ENCODE measurements around the gene ANKMY1. TPM values are rescaled to one million over a fixed set of nuclear protein-coding genes. Genes with fewer than 3 reads are reported as not detected.

ANKMY1 gene
- polyA plus RNA-seq, 1 experiment: 6.8 TPM

DNA sequence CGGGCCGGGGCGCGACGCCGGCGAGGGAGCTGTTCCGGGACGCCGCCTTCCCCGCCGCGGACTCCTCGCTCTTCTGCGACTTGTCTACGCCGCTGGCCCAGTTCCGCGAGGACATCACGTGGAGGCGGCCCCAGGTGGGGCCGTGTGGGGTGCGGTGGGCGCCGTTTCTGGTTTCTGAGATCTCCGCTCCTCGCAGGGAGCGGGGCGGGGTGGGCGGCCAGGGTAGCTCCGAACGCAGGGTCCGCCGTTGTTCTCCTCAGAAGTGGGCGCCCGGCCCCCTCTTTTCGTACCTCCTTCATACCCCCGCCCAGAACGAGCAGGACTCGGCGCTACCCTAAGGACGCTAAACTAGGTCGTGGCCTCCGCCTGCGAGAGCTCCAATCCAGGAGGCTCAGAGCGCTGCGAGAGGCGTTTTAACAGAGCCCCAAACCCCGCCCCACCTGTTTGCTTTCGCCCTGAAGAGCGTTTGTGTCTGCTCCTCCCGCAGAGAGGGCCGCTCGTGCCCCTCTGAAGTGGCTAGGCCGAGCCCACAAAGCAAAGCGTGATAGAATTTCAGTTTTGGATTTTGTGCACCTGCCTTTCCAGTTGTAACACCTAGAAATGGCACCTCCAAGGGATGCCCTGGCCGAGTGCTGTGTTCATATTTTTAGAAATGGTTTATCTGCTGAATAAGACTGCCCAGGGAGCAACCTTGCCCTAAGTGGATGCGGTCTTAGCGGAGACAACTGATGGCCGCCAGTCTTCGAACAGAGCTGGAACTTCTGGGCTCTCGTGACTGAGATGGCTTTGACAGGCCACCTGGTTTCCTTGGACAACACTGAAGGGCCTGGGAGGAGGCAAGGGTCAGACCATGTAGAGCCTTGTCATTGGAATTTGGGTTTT is 29.4 kb upstream of the ANKMY1 start:
- no peaks in the 10 kb centered on the region for H3K27me3 ChIP-seq (ENCODE audit: control insufficient read depth, insufficient read depth, low read length)
- peaks cover 7% of the 10 kb centered on the region for H3K36me3 ChIP-seq (ENCODE audit: control insufficient read depth, insufficient read depth, low read length)
- peak overlapping the region; percentile 92 for H3K4me3 ChIP-seq (ENCODE audit: low read depth, low read length)
- CTCF ChIA-PET: interaction anchor here (0.6 to 4.5 kb wide), 5 partner anchors 18 to 563 kb away, joined by 3 to 34 read pairs (median 4); partner anchors contain the start of gene RNPEPL1
- DNase-seq (ENCODE audit: low read depth): no peak
- TF ChIP-seq, protein P1, sequence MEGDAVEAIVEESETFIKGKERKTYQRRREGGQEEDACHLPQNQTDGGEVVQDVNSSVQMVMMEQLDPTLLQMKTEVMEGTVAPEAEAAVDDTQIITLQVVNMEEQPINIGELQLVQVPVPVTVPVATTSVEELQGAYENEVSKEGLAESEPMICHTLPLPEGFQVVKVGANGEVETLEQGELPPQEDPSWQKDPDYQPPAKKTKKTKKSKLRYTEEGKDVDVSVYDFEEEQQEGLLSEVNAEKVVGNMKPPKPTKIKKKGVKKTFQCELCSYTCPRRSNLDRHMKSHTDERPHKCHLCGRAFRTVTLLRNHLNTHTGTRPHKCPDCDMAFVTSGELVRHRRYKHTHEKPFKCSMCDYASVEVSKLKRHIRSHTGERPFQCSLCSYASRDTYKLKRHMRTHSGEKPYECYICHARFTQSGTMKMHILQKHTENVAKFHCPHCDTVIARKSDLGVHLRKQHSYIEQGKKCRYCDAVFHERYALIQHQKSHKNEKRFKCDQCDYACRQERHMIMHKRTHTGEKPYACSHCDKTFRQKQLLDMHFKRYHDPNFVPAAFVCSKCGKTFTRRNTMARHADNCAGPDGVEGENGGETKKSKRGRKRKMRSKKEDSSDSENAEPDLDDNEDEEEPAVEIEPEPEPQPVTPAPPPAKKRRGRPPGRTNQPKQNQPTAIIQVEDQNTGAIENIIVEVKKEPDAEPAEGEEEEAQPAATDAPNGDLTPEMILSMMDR (IDR thresholded peaks at IDR 0.05; ENCODE audit: insufficient read depth, low read depth, low read length): no peak
- POLR2A ChIA-PET: interaction anchor here (0.6 kb wide), 2 partner anchors 24 to 42 kb away, joined by 3 to 4 read pairs; no protein-coding TSS in a partner anchor

DNA sequence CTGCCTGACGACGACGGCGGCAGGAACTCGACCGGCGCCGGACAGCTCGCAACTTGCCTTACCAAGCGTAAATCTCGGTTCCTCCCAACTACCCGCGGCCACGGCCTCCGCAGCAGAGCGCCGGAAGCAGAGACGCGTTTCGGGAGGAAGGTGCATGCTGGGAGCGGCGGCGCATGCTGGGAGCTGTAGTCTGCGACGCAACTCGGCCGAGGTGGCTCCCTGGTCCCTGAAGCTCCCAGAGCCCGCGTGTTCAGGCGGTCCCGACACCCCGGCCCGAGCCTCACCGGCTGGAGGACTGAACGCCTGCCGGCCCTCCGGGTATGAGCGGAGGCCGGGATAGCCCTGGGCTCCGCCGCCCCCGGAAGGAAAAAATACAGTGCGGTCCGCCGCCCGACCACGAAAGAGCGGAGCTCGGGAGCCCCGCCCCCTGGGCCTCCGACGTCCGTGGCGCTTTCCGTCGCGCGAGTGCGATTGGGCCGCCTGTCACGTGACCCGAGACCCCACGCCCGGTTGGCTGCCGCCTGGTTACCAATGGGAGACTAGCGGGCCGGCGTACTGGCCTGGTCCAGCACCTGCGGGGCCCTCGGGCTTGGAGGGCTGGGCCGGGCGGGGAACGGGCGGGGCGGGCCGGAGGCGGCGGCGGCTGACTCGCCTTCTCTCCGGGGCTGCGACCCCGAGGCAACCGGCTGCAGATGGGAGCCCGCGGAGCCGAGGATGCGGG is 28.6 kb upstream of the ANKMY1 start, which contains the start of gene CAPN10:
Gene CAPN10 (plus strand): TSS at position 537 of the 721 bp plus-strand sequence. CDS start 178 bp downstream, at position 715.
- no peaks in the 10 kb centered on the region for H3K27me3 ChIP-seq (ENCODE audit: control insufficient read depth, insufficient read depth, low read length)
- peak within 1 kb of the TSS; percentile 92 for H3K4me3 ChIP-seq (ENCODE audit: low read depth, low read length)
- POLR2A ChIA-PET: interaction anchor here (0.6 kb wide), 2 partner anchors 23 to 721 kb away, joined by 4 read pairs; no protein-coding TSS in a partner anchor
- CTCF ChIA-PET: interaction anchor here (0.6 to 4.5 kb wide), 6 partner anchors 18 to 562 kb away, joined by 3 to 34 read pairs (median 4); partner anchors contain the start of gene RNPEPL1
- TF ChIP-seq, protein P1 (IDR thresholded peaks at IDR 0.05; ENCODE audit: insufficient read depth, low read depth, low read length): no peak
- H3K36me3 ChIP-seq (ENCODE audit: control insufficient read depth, insufficient read depth, low read length): peaks cover 4% of the 10 kb centered on the region
- peak; percentile 58 for DNase-seq (ENCODE audit: low read depth)

DNA sequence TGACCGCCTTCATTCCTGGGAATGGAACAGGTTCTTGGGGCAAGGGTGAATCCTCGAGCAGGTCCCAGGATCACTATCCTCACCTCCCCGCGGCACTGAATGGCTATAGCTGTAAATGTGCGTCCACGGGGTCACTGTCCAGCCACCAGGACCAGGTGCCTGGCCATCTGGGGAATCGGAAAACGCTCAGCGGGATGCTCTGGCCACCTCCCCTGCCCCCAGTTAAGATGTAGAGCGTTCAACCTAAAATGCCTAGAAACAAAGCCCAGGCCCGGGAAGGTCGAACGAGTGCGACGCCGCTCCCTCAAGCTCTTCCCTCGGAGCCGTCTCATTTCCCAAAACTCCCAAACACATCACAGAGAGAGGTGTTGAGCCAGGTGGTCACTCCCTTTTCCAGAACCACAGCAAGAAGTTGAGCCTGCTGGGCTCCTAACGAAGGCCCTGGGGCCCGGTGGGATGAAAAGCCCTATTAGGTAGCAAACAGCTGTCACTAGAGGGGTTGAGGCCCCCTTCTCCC is 28.0 kb upstream of the ANKMY1 start:
- POLR2A ChIA-PET: interaction anchor here (0.6 kb wide), 1 partner anchor 721 kb away, joined by 4 read pairs; no protein-coding TSS in a partner anchor
- CTCF ChIA-PET: interaction anchor here (1.0 to 4.5 kb wide), 6 partner anchors 17 to 147 kb away, joined by 3 to 34 read pairs (median 4); partner anchors contain the start of gene RNPEPL1
- no peak for DNase-seq (ENCODE audit: low read depth)
- TF ChIP-seq, protein P1 (IDR thresholded peaks at IDR 0.05; ENCODE audit: insufficient read depth, low read depth, low read length): no peak
- H3K27me3 ChIP-seq (ENCODE audit: control insufficient read depth, insufficient read depth, low read length): no peaks in the 10 kb centered on the region
- H3K4me3 ChIP-seq (ENCODE audit: low read depth, low read length): peak overlapping the region; percentile 92
- peaks cover 1% of the 10 kb centered on the region; the same call in 1 of the 2 replicates for H3K36me3 ChIP-seq (ENCODE audit: control insufficient read depth, insufficient read depth, low read length)

DNA sequence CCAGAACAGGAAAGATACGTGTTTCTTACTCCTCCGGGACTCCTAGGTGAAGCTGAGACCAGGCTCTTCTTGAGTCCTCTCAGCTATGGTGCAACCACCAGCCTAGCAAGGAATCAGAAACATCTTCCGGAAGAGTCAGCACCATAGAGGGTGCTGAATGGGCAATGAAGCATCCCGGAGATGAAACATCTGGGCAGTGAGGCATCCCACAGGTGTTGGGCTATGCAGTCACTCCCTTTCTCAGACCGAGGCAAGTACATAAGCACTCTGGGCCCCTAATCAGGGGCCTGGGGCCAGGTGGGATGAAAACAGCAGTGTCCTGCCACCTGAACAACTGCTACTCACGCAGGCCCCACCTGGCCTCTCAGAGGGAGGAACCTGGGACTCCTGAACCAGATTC is 27.3 kb upstream of the ANKMY1 start:
- Histone ChIP-seq H3K36me3 (ENCODE audit: control insufficient read depth, insufficient read depth, low read length) (peaks cover 1% of the 10 kb centered on the region; the same call in 1 of the 2 replicates), H3K4me3 (ENCODE audit: low read depth, low read length) (peak overlapping the region; percentile 92), H3K27me3 (ENCODE audit: control insufficient read depth, insufficient read depth, low read length) (no peaks in the 10 kb centered on the region)
- TF ChIP-seq, protein P1 (IDR thresholded peaks at IDR 0.05; ENCODE audit: insufficient read depth, low read depth, low read length): no peak
- ChIA-PET CTCF (interaction anchor here (1.0 to 4.5 kb wide), 2 partner anchors 19 to 24 kb away, joined by 3 to 34 read pairs; no protein-coding TSS in a partner anchor), POLR2A (no interaction called here)
- no peak for DNase-seq (ENCODE audit: low read depth)

Measured in BJ (cell line).